GM12801 (cell line): ENCODE data around the gene CLIP2.
A peak's percentile ranks its signal among the peaks of the same experiment; 100 is the strongest.

ENCODE experiments used
- TF ChIP-seq, protein P1 (sequence below): IDR thresholded peaks from one replicate; pipeline ENCODE4 v1.5.1; 2011; ENCODE audit warnings: control low read depth; ENCODE audit not compliant: insufficient read length; ENCODE audit errors: extremely low read depth

The CLIP2 gene

DNA sequence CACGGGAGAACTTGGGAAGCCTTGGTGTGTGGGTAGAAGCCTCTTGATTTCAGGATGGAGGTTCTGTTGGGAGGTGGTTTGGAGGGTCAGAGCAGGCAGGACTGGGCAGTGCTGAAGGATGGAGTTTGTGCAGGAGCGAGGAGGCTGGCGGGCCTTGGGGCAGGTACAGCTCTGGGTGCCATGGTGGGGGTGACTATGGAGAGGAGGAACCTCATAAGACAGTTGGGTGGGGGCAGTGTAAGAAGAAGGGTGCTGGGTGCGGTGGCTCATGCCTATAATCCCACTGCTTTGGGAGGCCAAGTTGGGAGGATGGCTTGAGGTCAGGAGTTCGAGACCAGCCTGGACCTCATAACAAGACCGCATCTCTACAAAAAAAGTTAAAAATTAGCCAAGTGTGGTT lies 109.8 kb downstream of the CLIP2 start:
- TF ChIP-seq, protein P1, sequence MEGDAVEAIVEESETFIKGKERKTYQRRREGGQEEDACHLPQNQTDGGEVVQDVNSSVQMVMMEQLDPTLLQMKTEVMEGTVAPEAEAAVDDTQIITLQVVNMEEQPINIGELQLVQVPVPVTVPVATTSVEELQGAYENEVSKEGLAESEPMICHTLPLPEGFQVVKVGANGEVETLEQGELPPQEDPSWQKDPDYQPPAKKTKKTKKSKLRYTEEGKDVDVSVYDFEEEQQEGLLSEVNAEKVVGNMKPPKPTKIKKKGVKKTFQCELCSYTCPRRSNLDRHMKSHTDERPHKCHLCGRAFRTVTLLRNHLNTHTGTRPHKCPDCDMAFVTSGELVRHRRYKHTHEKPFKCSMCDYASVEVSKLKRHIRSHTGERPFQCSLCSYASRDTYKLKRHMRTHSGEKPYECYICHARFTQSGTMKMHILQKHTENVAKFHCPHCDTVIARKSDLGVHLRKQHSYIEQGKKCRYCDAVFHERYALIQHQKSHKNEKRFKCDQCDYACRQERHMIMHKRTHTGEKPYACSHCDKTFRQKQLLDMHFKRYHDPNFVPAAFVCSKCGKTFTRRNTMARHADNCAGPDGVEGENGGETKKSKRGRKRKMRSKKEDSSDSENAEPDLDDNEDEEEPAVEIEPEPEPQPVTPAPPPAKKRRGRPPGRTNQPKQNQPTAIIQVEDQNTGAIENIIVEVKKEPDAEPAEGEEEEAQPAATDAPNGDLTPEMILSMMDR: no peak

- TF ChIP-seq, protein P1: no peak
These were observed 111.4 kb downstream of the CLIP2 start for GRCh38 chr7:74400420-74401136.

DNA sequence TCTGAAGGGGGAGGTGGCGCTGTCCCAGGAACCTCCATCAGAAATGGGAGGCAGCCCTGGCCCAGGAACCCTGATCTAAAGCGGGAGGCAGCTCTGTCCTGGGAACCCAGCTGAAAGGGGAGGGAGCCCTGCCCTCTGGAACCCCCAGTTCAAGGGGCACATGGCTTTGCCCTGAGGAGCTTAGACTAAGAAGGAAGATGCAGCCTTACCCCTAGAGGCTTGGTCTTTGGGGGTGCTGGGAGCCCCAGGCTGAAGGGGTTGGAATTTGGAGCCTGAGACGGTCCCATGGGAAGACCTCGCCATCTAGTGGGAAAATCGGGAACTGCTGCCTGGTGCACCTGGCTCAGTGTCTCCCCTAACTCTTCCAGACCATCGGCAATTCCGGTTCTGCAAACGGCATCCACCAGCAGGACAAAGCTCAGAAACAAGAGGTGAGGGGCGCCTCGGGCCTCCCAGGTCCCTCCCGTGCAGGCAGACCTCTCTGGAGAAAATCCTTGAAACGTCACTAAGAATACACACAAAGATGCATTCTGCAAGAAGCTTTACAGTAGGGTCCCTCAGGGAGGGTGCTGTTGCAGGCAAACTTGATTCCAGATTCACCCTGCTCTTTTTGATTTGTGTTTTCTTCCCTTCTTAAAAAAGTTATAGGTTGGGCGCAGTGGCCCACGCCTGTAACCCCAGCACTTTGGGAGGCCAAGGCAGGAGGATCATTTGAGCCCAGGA lies 112.1 kb downstream of the CLIP2 start:
- TF ChIP-seq, protein P1: peak; percentile 59

- TF ChIP-seq, protein P1: no peak
These were observed 114.5 kb downstream of the CLIP2 start for GRCh38 chr7:74403521-74404387.

DNA sequence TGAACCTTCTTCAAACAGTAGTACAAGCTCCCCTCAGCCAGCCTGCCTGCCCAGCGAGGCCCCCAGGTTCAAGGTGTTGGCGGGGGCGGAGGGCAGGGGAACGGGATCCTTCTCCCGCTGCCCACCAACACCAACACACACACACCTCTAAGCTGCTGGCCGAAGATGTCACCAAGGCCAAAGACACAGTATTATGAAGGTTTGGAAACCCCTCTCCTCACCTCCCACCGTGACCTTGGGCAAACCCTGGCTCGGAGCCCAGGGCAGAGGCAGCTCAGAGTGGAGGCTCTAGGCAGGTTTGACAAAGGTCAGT lies 115.1 kb downstream of the CLIP2 start:
- TF ChIP-seq, protein P1: no peak

- TF ChIP-seq, protein P1: no peak
These were observed 115.5 kb downstream of the CLIP2 start for GRCh38 chr7:74404741-74405140.
